Activated CD8-positive, alpha-beta T cell treated with anti-CD3 and anti-CD28 coated beads, Interleukin-2, amount 10 ng/mL, durations not matched to agents 7 days and 5 days (primary cell): ENCODE measurements around the gene TMEM131. TPM values are rescaled to one million over a fixed set of nuclear protein-coding genes. Genes with fewer than 3 reads are reported as not detected.

Experiments used
- ATAC-seq: fragments of 150-1000 bp; cut with Tn5 transposase; one replicate; pipeline ENCODE4 v1.10.0; 2021; ENCODE audit warnings: moderate library complexity
- CTCF ChIA-PET: fragments of 350-600 bp; sonication (Branson Sonifier 250); formaldehyde crosslinking; loops from one replicate; lab custom pipeline; 2021; ENCODE audit warnings: antibody characterized with exemption; lab: Charles Lee
- POLR2A ChIA-PET: fragments of 350-600 bp; sonication (Branson Sonifier 250); formaldehyde crosslinking; loops from one replicate; lab custom pipeline; 2021; ENCODE audit warnings: antibody characterized with exemption; lab: Charles Lee
- DNase-seq: peaks from one replicate; pipeline ENCODE4 v3.0.0-alpha.2; 2020
- H3K27ac Mint-ChIP-seq: one replicate; pipeline ENCODE4 v1.8.0; 2021; ENCODE audit warnings: mild to moderate bottlenecking, mixed read lengths
- H3K27me3 Mint-ChIP-seq: one replicate; pipeline ENCODE4 v1.8.0; 2021; ENCODE audit warnings: low read depth, mixed read lengths
- H3K36me3 Mint-ChIP-seq: one replicate; pipeline ENCODE4 v1.8.0; 2021; ENCODE audit warnings: low read depth, mixed read lengths
- H3K4me1 Mint-ChIP-seq: one replicate; pipeline ENCODE4 v1.8.0; 2021; ENCODE audit warnings: low read depth, mixed read lengths
- H3K4me3 Mint-ChIP-seq: one replicate; pipeline ENCODE4 v1.8.0; 2021; ENCODE audit warnings: mild to moderate bottlenecking, mixed read lengths
- H3K9me3 Mint-ChIP-seq: one replicate; pipeline ENCODE4 v1.8.0; 2022; ENCODE audit warnings: mixed read lengths; ENCODE audit not compliant: insufficient read depth
- total RNA-seq, 2 experiments: library from RNA; stranded (reverse); gene quantifications; one replicate each; pipeline ENCODE4 v1.2.3, GENCODE V29; 2021

TMEM131 gene
- total RNA-seq, 2 experiments from 2014 or later, result 35.9 to 40.7 TPM

DNA sequence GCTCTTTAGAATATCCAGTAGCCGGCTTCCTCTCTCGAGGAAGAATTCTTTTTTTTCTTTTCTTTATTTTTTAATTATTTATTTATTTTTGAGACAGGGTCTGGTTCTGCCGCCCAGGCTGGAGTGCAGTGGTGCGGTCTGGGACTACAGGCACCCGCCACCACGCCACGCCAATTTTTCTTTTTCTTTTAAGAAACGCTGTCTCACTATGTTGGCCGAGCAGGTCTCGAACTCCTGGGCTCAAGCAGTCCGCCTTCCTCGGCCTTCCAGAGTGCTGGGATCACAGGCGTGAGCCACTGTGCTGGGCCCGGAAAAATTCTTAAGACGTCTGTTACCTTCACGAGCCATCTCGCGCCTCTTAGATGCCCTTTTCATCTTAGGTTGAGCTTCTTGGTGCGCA is 931 bp upstream of the TMEM131 start:
- no peak for ATAC-seq
- Mint-ChIP-seq H3K9me3 (no peaks in the 10 kb centered on the region), H3K36me3 (no peaks in the 10 kb centered on the region), H3K27ac (peak overlapping the region; percentile 89), H3K4me1 (peaks cover 28% of the 10 kb centered on the region), H3K4me3 (peak overlapping the region; percentile 79), H3K27me3 (peaks cover 9% of the 10 kb centered on the region)
- no peak for DNase-seq
- CTCF ChIA-PET, result no interaction called here
- POLR2A ChIA-PET, result interaction anchor here (1.1 kb wide), 1 partner anchor 151 kb away, joined by 3 read pairs; no protein-coding TSS in a partner anchor

DNA sequence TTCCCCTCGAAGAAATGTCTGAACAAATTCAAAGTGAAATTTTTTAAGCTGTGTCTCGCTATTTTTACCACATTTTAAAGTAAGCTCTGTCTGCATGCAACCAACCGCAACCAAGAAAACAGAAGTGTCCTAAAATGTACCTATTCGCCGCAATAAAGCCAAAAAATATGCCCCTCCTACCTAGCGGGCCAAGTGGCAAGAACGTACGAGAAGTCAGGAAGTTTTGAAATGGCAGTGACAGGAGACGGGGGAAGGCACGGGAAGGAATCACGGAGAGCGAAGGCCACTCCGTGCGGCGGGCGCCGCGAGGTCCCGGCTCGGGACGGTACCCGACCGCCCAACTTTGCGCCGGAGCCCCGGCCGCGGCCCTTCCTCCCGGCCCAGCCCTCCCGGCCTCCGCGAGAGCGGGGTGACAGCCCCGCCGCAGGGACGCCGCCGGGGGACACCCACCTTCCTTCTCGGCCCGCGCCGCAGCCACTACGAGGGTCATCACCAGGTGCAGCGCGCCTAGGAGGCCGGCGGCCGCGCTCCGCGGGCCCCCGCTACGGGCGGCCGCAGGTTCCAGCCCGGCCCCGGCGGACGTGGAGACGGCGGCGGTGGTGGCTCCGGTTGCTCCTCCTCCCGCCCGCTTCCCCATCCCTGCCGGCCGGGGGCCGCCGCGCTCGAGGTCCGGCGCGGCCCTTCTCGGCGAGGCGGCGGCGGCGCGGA is 568 bp downstream of the TMEM131 start:
- Mint-ChIP-seq H3K9me3 (no peaks in the 10 kb centered on the region), H3K36me3 (no peaks in the 10 kb centered on the region), H3K4me3 (peak overlapping the region; percentile 85), H3K4me1 (peaks cover 28% of the 10 kb centered on the region), H3K27me3 (peaks cover 9% of the 10 kb centered on the region), H3K27ac (peak overlapping the region; percentile 90)
- ATAC-seq, result peak; percentile 45
- POLR2A ChIA-PET, result interaction anchor here (0.6 to 0.9 kb wide), 2 partner anchors 63 to 125 kb away, joined by 3 to 4 read pairs; no protein-coding TSS in a partner anchor
- CTCF ChIA-PET, result interaction anchor here (0.9 to 1.1 kb wide), 3 partner anchors 124 to 274 kb away, joined by 3 to 5 read pairs (median 3); no protein-coding TSS in a partner anchor
- DNase-seq, result peak; percentile 66

DNA sequence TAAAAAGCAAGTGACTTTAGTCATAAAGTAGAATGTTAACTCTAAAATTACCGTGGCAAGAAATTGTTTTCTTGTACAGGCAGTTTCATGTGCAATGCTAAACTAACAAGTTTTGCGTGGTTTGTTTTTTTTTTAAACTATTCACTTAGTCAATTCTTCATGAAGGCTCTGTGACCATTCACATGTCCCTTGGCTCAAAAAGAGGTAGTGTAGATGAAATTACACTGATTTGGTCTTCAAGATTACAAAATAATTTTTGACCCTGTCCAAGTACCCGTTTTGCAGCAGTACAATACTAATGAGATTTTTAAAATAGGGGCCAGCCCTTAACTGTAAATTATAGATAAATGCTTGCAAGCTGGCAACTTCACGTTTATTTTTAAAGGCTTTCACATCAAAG is 1.3 kb downstream of the TMEM131 start:
- H3K27me3 Mint-ChIP-seq, result peaks cover 5% of the 10 kb centered on the region
- no peaks in the 10 kb centered on the region for H3K9me3 Mint-ChIP-seq
- peak overlapping the region; percentile 85 for H3K4me3 Mint-ChIP-seq
- no peak for DNase-seq
- peak overlapping the region; percentile 90 for H3K27ac Mint-ChIP-seq
- CTCF ChIA-PET, result interaction anchor here (0.9 to 1.1 kb wide), 3 partner anchors 124 to 275 kb away, joined by 3 to 5 read pairs (median 3); no protein-coding TSS in a partner anchor
- POLR2A ChIA-PET, result interaction anchor here (0.6 to 0.9 kb wide), 2 partner anchors 62 to 124 kb away, joined by 3 to 4 read pairs; no protein-coding TSS in a partner anchor
- no peaks in the 10 kb centered on the region for H3K36me3 Mint-ChIP-seq
- peaks cover 28% of the 10 kb centered on the region for H3K4me1 Mint-ChIP-seq
- no peak for ATAC-seq

DNA sequence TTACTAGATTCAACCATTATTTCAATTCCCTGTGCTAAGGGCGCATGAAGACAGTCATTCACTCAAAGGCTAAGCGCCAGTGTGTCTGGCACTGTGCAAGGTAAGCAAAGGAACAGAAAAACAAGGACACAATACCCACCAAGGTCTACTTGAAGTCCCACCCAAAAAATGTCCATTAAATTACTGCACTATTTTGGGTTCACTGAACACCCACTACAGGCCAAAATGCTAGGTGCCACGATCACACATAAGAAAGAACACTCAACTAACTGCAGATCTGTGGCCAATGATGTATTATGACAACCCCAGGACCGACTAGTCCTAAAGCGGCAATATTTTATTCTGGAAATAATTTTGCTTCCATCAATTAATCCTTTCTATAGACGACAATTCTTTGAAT is 1.8 kb downstream of the TMEM131 start:
- peaks cover 28% of the 10 kb centered on the region for H3K4me1 Mint-ChIP-seq
- ATAC-seq (no peak), DNase-seq (no peak)
- H3K27ac Mint-ChIP-seq, result peak overlapping the region; percentile 40
- H3K27me3 Mint-ChIP-seq, result peaks cover 2% of the 10 kb centered on the region
- no peaks in the 10 kb centered on the region for H3K9me3 Mint-ChIP-seq
- peak overlapping the region; percentile 85 for H3K4me3 Mint-ChIP-seq
- H3K36me3 Mint-ChIP-seq, result no peaks in the 10 kb centered on the region
- ChIA-PET POLR2A (no interaction called here), CTCF (no interaction called here)

- CTCF ChIA-PET, result no interaction called here
- Mint-ChIP-seq H3K9me3 (no peaks in the 10 kb centered on the region), H3K36me3 (peaks cover 3% of the 10 kb centered on the region), H3K4me1 (peaks cover 28% of the 10 kb centered on the region), H3K27me3 (no peaks in the 10 kb centered on the region), H3K27ac (no peak overlapping the region), H3K4me3 (peak overlapping the region; percentile 27)
- no peak for ATAC-seq
- POLR2A ChIA-PET, result no interaction called here
- DNase-seq, result no peak
Measured at GRCh38 chr2:97992836-97993825, 2.6 kb downstream of the TMEM131 start.

DNA sequence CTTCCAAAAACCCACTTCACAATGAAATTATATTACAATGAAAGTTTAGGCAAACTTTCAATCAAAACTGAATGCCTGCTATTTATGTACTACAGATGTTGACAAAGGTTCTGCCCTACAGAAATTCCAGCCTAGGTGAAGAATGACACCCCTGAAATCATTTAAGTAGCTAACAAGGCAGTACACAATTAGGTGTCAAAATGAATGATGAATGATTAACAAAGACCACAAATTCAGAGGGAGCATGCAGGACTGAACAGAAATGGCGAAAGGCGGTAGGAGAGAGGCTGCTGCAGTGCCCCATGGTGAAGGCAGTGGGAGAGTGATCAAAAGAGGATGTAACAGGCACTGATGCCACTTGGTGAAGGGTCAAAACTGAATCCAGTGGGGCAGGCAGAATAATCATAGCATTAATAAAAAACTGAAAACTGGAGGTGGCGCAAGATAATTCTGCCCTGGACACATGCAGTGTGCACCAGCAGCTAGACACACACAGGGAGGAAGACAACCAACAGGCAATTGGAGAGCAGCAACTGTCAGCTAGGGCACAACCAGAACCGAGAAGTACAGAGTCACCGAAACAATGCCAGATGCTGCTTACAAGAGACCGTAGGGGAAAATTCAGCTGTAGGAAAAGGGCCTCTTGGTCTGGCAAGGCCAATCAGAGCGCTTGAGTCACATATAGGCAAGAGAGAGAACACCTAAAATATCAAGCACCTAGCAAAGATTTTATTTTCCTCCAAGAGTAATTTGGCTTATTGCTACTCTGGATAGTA is 4.5 kb downstream of the TMEM131 start:
- POLR2A ChIA-PET, result no interaction called here

GRCh38 chr2:97988722-97989121 is 7.0 kb downstream of the TMEM131 start:
- no peak overlapping the region for H3K27ac Mint-ChIP-seq
- CTCF ChIA-PET, result no interaction called here
- DNase-seq (no peak), ATAC-seq (no peak)
- peaks cover 16% of the 10 kb centered on the region for H3K36me3 Mint-ChIP-seq
- H3K4me3 Mint-ChIP-seq, result no peak overlapping the region
- POLR2A ChIA-PET, result no interaction called here
- no peaks in the 10 kb centered on the region for H3K27me3 Mint-ChIP-seq
- peaks cover 15% of the 10 kb centered on the region for H3K4me1 Mint-ChIP-seq
- H3K9me3 Mint-ChIP-seq, result peaks cover 5% of the 10 kb centered on the region

More for the DNA sequence above, 4.5 kb downstream of the TMEM131 start:
- Mint-ChIP-seq H3K36me3 (peaks cover 12% of the 10 kb centered on the region), H3K9me3 (peaks cover 5% of the 10 kb centered on the region), H3K27ac (no peak overlapping the region), H3K4me3 (no peak overlapping the region), H3K27me3 (no peaks in the 10 kb centered on the region), H3K4me1 (peaks cover 26% of the 10 kb centered on the region)
- CTCF ChIA-PET, result no interaction called here
- DNase-seq, result no peak
- ATAC-seq, result no peak

DNA sequence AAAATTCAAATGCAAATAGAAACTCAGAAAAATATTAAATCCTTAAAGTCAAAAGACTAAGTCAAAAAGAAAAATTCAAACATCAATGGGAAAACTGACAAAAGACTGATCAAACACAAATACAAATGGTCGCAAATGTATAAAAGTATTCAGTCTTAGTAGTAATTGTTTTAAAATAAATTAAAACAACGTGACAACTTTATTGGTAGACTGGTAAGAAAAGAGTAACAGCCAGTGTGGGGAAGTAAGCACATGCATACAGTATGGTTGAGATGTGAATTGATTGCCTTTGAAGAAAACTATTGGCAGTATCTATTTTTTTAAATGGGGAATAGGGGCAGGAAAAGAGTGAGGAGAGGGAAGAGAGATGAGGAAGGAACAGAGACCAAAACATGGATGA is 9.8 kb downstream of the TMEM131 start:
- DNase-seq (no peak), ATAC-seq (no peak)
- CTCF ChIA-PET, result interaction anchor here (1.3 kb wide), 1 partner anchor 179 kb away, joined by 4 read pairs; no protein-coding TSS in a partner anchor
- POLR2A ChIA-PET, result no interaction called here
- Mint-ChIP-seq H3K4me3 (no peak overlapping the region), H3K36me3 (peaks cover 24% of the 10 kb centered on the region), H3K4me1 (no peaks in the 10 kb centered on the region), H3K27ac (no peak overlapping the region), H3K27me3 (no peaks in the 10 kb centered on the region), H3K9me3 (peaks cover 5% of the 10 kb centered on the region)

GRCh38 chr2:97983698-97984097 is 12.1 kb downstream of the TMEM131 start:
- ATAC-seq (no peak), DNase-seq (no peak)
- Mint-ChIP-seq H3K4me3 (no peak overlapping the region), H3K27ac (no peak overlapping the region), H3K4me1 (peaks cover 4% of the 10 kb centered on the region), H3K27me3 (no peaks in the 10 kb centered on the region), H3K36me3 (peaks cover 36% of the 10 kb centered on the region), H3K9me3 (peaks cover 9% of the 10 kb centered on the region)
- CTCF ChIA-PET, result no interaction called here
- POLR2A ChIA-PET, result no interaction called here

DNA sequence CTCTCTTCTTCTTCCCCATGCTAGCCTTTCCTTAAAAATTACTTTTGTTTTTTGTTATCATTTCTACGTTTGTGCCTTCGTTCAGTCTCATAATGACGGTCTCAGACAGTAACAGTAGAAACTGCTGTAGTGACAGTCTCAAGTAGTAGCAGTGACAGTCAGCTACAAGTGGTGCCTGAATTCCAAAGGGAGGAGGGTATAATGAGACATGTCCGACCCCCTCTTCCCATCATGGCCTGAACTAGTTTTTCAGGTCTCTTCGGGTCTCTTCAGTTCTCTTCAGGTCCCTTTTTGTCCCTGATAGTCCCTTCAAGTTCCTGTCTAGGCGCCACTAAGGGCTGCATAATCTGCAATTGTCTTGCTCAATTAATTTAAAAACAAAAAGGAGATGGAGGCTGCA is 12.6 kb downstream of the TMEM131 start:
- no peak overlapping the region for H3K27ac Mint-ChIP-seq
- ChIA-PET CTCF (no interaction called here), POLR2A (no interaction called here)
- no peak for ATAC-seq
- no peak for DNase-seq
- H3K9me3 Mint-ChIP-seq, result peaks cover 14% of the 10 kb centered on the region
- peaks cover 4% of the 10 kb centered on the region for H3K4me1 Mint-ChIP-seq
- no peaks in the 10 kb centered on the region for H3K27me3 Mint-ChIP-seq
- H3K4me3 Mint-ChIP-seq, result no peak overlapping the region
- H3K36me3 Mint-ChIP-seq, result peaks cover 37% of the 10 kb centered on the region

- Mint-ChIP-seq H3K36me3 (peaks cover 37% of the 10 kb centered on the region), H3K27me3 (no peaks in the 10 kb centered on the region), H3K9me3 (peaks cover 16% of the 10 kb centered on the region), H3K4me1 (peaks cover 4% of the 10 kb centered on the region), H3K4me3 (no peak overlapping the region), H3K27ac (no peak overlapping the region)
- ATAC-seq (no peak), DNase-seq (no peak)
- CTCF ChIA-PET, result no interaction called here
- POLR2A ChIA-PET, result no interaction called here
Measured at GRCh38 chr2:97982621-97983020, 13.1 kb downstream of the TMEM131 start.
